Erythroblast (primary cell): ENCODE results near the gene HSPA12A.

Experiments
- GATA1 ChIP-seq: IDR thresholded peaks from 2 replicates; pipeline ENCODE4 v1.6.1; 2011; ENCODE audit warnings: low read depth, mild to moderate bottlenecking, control low read depth, low read length, moderate library complexity
- POLR2A ChIP-seq: IDR thresholded peaks from 2 replicates; pipeline ENCODE4 v1.6.1; 2011; ENCODE audit warnings: mild to moderate bottlenecking, low read length

DNA sequence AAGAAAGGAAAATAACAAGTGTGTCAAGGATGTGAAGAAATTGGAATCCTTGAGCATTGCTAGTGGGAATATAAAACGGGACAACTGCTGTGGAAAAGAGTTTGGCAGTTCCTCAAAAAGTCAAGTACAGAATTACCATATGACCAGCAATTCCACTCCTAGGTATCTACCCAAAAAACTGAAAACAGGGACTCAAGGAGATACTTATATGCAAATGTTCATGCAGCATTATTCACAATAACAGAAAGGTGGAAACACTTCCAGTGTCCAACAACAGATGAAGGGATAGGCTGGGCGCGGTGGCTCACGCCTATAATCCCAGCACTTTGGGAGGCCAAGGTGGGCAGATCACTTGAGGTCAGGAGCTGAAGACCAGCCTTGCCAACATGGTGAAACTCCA is 33.5 kb downstream of the HSPA12A start:
- TF ChIP-seq POLR2A (no peak), GATA1 (no peak)
